GM04503 (cell line): ENCODE data around the gene KIAA0753.
"Not testable (repeated sequence)": the region's sequence is repeated elsewhere in the genome, so short reads cannot be mapped to it uniquely, and the experiment has no call there.

Experiments
- DNase-seq: peaks from one replicate; pipeline ENCODE4 v3.0.0-alpha.2; 2012; ENCODE audit warnings: low read depth

KIAA0753 gene

DNA sequence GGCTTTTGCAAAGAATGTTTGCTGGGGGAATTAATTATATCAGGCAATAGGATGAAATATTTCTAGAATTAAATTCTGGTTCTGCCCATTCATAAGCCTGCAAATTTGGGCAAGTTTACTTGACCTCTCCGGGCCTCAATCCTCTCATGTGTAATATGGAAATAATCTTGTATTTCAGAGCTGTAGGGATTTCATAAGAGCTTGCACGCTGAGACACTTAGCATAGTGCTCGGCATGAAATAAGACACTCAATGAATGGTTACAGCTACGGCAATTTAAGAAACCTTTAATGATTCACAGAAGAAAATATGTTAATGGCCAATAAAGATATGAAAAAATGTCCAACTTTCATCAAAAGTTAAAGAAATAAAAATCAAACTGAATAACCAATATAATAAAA is 43.6 kb downstream of the KIAA0753 start:
- no peak for DNase-seq

DNA sequence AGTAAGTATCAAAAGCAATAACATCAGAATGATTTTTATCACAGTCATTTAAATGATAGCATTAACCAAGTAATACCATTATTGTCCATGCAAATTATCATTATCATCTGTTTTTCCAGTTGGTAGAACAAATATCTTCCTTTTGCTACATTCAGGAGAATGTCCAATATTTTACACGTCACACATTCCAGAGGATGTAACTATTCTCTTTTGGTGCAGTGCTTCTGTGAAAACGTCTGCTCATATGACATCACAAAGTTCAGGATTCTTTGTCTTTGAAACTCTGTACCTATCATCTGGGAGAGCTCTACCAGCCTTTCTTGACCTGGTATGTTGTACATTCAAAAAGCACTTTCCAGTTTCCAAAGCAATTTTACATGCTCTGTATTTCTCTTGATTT is 44.0 kb downstream of the KIAA0753 start:
- DNase-seq = no peak

DNA sequence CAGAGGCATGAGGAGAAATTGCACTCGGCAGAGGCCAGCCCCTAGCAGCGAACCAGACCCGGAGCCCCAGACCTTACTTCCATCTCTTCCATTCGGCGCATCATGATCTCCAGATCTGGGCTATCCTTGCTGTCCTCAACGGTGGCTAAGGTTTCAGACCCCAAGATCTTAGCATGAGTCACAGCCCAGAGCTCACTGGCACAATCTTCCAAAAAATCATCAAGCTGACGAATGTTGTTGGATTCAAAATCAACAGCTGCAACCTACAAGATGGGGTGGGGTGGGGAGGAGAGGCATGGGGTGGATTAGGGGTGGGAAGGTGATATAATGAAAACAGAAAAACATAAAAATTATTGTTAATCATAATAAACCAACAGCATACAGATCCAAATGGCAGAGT is 44.4 kb downstream of the KIAA0753 start:
- DNase-seq = no peak

DNA sequence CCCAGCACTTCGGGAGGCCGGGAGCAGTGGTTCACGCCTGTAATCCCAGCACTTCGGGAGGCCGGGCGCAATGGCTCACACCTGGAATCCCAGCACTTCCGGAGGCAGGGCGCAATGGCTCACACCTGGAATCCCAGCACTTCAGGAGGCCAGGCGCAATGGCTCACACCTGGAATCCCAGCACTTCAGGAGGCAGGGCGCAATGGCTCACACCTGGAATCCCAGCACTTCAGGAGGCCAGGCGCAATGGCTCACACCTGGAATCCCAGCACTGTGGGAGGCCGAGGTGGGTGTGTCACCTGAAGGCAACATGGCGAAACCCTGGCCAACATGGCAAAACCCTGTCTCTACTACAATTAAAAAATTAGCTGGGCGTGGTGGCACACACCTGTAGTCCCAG is 47.1 kb downstream of the KIAA0753 start:
- not testable (repeated sequence) for DNase-seq

DNA sequence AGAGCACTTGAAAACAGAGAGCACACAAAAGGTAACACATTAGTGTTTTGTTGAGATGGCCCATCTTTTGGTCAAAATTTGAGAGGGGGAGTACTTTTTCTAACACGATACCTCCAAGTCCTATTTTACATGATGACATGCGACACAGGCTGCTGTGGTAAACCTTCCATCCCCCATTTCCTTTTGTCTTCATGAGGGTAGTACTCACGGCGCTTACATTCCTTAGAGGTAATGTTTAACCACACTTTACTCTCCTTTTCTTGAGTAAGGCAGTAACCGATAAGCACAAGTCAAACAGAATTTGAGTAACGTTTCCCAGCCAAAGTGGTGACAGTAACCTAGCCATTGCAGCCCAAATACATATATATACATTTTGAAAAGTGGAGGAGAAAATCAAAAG is 48.3 kb downstream of the KIAA0753 start:
- DNase-seq = no peak

DNA sequence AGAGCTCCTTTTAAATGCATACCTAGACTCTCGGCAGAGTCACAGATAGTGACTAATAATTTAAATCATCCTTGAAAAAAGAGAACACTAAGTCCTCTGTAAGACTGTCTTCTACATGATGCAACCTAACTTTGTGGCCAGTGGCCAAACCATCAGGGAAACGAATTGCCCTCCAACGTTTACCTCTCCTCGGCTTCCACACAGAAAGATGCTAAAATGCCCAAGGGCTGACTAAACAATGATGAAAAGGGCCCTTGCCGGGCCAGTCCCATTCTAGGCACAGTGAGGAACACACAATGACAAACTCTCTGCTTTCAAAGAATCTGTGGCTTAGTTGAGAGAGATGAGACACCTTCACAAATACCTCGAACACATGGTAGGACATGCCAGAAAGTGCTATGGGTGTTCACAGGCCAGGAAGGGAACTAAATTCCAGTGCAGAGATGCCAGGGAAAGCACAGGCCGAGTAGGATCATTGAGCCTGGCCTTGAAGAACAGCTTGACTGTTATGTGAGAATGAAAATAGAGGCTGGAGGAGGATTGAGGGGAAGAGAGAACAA is 48.8 kb downstream of the KIAA0753 start:
- peak; percentile 51 for DNase-seq

DNA sequence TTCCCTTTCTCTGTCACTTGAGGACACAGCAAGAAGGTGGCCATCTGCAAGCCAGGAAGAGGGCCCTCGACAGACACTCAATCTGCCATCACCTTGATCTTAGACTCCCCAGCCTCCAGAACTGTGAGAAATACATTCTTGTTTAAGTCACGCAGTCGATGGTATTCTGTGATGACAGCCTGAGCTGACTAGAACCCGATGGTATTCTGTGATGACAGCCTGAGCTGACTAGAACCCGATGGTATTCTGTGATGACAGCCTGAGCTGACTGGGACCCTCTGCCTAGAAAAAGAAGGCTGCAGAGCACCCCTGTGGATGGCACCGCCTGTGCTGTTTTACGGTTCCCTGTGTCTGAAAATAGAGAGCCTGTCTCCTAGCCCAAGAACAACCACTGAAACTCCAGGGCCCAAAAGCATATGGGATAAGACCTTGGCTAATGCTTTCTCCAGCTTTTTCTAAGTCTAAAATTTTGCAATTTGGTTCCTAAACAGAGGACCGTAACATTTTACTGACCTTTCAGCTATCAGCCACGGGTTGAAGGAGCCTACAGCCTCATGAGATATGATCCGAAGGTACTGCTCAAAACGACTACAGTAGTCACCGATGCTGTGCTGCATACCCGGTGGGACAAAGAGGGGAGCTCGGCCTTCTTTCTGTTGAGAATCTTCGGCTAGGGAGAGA is 51.1 kb downstream of the KIAA0753 start:
- DNase-seq = no peak

DNA sequence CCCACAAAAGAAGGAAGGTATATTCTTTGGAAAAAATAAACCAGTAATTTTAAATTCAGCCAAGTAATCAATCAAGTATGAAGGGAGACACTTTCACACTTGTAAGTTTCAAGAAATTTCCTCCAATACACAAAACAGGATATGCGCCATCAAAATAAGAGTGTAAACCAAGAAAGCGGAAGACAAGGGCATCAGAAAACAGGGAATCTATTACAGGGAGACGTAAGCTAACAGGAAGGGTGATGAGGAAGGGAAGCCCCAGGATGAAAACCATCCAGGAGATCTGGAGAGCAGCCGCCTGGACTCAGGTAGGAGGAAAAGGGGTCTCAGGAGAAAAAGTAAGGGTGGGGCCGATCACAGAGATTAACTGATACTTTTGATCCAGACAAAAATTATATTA is 52.3 kb downstream of the KIAA0753 start:
- no peak for DNase-seq

DNA sequence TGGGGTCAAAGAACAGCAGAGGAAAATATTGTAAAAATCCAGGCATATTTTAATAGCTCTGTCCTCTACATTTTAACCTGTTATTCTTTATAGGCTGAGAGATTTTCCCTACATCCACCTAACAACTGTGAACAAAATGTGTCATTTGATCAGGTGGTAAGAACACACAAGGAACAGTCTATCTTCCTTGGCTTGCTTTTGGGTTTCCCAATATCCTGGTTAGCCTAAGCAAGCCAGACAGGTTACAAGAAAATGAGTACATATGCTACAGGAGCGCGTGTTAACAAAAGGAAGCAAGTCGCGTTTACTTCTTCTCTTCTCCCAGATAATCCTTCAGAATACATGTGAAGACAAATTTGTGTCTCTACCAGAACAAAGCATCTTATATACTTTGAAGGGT is 53.2 kb downstream of the KIAA0753 start:
- no peak for DNase-seq

DNA sequence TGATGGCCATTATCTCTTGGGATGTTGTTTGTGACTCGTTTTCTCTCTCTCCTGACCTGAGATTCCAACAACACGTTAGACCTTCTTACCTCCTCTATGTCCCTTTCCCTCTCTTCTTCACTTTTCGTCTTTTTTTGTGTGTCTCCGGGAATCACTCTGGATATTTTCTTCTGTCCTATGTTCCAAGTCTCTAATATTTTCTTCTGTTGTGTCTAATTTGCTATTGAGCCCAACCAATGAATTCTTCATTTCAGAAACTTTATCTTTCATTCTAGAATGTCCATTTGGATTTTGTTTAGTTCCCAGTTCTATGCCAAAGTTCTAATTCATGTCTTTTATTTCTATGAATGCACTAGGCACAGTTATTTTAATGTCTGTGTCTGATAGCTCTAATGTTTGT is 57.1 kb downstream of the KIAA0753 start:
- DNase-seq = no peak

DNA sequence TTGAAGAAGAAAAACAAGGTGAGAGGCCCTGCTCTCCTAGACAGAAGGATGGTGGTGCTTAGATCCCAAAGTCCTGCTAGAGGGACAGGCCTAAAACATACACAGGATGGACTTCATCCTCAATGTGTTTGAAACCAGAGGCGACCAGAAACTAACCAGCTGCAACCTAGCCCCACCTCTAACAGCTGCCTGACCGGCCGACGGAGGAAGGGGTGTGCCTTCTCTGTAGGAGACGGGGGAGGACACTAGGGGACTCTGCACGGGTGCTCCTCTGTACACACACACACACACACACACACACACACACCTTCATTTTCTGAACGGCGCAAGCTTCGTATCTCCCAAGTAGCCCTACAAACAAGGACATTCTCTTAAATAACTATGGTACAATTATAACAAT is 59.9 kb downstream of the KIAA0753 start:
- DNase-seq = no peak

DNA sequence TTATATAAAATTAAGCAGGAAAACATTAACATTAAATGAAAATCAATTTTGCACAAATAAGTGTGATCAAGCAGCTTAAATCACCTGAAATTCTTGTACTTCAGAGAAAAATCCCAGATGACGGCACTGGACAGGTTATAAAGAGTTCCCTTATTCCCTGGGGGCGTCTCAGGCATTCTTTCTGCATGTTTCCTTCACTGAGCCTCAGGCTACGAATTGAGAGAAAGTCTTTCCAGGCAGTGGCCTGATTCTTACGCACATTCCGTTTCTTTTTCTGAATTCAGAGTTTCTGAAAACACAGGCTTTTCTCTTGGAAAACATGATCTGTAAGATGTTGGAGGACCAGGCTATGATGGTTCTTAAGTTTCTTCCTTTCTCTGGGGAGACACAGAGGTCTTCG is 62.0 kb downstream of the KIAA0753 start:
- DNase-seq = no peak

DNA sequence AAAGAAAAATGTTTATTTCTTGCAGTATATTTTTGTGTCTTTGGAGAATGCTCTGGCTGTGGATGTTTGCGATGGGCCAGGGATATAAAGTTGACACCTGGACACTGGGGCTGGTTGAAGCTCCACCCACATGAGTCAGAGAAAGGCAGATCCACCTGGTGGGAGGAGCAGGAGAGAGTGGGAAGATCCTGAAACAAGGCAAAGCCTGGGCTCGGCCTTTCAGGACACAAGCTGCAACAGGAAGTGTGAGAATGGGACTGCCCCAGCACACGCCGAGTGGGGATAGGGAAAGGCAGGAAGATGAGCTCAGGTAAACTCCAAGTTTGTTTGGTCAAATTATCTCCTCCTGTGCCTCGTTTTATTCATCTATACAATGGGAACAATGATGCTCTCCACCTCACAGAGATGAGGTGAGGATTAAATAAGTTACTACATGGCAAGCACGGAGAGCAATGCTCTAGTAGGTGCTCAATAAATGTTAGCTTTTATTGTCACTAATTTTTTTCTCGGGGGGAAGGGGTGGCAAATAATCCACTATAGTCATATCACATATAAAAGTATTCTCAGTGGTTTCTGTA is 62.7 kb downstream of the KIAA0753 start:
- no peak for DNase-seq

DNA sequence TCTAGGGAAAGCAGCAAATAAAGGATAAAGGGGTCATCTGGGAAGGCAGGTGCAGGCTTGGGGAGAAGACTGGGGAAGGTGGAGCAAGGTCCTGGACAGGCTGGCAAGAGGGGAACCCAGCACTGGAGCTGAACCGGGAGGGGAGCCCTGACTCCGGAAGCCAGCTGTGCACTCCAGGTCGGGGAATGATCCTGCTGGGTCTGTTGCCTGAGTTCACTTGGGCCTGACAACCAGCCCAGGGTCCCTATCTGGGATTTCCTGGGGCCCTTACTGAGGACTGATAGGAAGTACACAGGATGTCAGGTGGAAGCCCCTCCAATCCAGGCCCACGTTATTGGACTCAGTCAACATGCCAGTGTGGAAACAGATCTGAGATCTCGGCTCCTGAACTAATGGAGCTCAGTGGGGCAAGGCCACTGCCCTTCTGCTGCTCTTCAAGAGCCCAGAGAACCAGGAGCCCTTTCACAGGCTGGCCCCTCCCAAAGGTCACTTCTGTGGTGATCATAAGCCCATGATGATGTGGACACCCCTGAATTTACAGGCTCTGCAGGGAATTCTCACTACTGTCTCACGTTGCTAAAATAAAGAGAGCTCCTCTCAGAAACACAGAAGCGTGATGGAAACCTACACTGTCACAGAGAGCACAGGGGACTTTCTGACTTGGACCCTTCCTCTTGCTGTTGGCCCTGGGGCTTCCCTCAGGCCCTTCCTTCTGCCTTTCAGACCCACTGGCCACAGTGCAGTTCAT is 64.3 kb downstream of the KIAA0753 start:
- no peak for DNase-seq

DNA sequence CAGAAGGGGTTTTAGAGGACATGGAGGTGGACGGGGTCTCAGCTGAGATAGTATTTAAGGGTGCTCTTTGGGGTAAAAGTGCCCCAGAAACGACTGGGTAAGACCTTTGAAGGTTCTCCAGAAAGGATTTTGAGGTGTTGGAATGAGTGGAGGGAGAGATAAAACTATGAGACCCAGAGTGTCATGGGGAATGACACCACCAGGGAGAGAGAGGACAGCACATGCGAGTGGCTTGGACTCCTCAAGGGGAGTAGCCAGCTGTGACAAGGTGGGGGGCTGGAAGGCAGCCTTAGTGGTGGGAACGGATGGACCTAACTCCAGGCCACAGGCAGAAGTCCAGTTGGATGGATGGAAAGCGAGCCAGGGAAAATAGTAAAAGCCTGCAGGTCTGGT is 64.9 kb downstream of the KIAA0753 start:
- no peak for DNase-seq

DNA sequence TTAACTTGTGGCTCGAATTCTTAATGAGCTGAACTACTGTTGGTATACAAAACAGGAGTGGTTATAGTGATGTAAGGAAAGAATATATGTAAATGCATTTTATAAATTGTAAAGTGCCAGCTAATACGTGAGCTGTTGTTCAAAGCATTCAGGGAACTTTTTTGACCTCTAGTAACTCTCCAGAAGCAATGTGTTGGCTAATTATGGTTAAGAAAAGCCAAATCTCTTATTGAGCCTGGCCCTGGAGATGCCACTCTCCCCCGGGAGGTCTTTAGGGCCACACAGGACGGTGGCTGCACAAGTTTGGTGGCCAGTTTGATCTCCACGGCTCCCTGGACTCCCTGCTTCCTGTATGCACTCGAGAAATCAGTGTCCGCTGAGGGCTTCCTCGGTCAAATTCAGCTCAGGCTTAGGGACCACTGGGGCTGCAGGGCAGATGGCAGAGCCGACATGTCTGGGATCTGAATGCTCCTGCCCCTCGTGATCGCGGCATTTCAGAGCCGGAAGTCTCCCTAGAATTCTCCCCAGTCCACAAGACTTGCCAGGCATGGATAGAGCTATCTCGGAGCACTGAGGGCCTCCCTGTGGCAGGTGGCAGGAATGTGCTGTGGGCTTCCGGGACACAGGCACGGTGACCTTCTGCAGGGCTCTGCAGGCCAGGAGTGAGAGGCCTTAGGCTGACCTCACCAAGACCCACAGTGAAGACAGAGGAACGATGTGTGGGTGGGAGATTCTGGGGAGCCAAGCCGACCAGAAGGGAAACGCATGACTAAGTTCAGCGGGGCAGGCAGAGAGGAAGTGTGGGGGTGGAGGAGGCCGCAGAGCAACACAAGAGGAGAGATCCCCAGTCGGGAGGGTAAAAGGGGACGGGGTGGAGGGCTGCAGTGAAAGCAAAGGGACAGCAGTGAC is 65.6 kb downstream of the KIAA0753 start:
- no peak for DNase-seq

DNA sequence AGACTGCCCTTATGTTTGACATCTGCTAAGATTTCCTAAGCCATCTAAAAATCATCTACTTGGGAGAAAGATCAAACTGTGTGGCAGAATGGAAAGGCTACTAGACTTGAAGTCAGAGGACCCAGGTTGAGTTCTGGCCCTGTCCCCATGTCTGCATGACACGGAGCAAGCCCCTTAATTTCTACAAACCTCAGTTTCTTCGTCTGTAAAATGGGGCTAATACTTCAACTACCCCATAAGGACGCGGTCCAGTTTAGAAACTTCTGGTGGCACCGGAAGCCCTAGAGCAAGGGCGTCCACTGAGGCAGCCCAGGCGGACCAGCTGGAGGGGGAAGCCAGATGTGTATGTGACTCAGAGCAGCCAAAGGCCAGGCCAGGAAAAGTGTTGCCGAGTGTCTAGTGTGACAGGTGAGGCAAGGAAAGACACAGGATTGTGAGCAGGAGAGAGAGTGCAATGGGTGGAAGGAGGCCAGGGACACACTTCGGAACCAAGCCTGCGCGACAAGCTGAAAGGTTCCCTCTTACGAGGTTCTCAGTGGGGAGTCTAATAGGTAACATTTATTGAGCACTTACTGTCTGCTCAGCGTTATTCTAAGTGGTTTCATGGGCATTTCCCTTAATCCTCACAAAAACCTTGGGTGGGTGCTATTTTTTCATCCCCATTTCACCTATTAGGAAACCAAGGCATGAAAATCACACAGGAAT is 66.4 kb downstream of the KIAA0753 start:
- no peak for DNase-seq

DNA sequence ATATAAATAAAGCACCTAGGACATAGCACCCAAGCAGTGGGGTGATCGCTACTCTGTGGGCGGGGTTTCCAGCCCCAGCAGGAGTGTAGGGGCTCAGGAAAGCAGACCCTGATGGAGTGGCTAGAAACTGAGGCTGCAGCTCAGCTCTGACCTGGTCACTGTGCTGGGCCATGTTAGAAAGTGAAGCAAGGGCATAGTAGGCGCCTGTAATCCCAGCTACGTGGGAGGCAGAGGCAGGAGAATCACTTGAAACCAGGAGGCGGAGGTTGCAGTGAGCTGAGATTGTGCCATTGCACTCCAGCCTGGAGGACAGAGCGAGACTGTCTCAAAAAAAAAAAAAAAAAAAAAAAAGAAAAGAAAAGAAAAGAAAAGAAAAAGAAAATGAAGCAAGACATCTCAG is 67.0 kb downstream of the KIAA0753 start:
- not testable (repeated sequence) for DNase-seq

DNA sequence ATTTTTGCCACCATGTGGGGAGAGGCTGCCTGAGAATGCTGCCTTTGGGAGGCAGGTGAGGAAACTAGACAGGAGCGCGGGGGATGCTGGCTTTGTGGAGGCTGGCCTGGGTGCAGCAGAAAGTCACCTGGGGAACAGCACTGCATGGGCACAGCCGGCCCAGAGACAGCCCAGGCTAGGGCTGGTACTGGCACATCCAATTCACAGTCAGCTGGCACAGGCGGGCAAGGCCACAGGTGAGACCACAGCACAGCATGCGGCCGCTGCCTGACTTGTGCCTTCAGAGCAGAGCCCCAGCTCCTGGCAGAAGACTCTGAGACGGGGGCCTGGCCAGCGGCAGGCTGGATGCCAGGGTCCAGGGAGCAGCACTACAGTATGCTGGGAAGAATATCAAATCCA is 67.5 kb downstream of the KIAA0753 start:
- no peak for DNase-seq

DNA sequence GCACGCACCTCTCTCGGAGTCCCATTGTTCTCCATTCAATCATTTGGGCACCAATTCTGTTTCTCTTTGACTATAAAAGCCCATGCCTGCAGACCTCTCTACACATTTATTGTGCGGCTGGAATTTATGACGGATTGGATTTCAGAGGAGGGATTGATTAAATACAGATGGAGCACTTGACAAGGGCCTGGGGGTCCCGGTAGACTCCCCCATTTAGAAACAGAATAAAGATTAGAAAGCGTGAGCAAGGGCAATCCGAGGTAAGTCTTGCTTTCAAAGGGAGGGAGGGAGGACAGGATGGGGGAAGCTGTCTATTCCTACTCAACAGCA is 69.1 kb downstream of the KIAA0753 start:
- no peak for DNase-seq

DNA sequence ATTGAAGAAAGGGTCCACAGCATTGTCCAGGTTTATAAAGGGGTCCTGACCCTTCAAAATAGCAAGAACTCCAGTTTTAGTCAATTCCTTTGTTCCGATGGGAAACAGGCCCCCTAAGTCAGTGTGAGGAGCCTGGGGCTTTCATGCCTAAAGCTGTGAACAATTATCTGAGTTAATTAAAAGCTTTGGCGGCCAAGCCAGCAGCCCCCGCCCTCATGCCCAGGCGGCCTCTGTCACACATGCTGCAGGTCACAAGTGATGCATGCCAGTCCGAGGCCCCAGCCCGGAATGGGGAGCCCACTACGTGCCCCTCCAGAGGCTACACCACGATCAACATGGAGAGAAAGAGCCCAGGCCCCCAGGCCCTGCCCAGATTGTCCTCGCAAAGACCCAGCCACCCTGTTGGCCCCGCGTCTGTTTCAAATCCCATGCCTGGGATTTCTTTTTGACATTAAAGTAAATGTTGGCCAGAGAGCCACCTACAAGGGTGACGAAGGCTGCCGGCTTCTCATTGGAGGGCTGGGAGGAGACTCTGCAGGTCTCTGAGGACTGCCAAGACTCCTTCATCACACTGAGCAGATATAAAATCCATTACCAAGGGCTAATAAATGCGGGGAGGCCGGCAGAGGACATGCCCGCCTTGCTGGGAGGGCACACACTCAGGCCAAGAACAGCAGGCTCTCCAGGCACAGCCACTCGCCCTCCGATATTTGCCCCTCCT is 69.6 kb downstream of the KIAA0753 start:
- no peak for DNase-seq
